K562 (cell line): ENCODE results near the gene CELF4. TPM values are rescaled to one million over a fixed set of nuclear protein-coding genes. Genes with fewer than 3 reads are reported as not detected.

Experiments
- ATAC-seq: fragments of 200-7000 bp; cut with Tn5 transposase; 3 replicates; pipeline ENCODE4 v1.9.1; 2020; ENCODE audit warnings: moderate library complexity
- BruUV-seq: library from RNA; stranded (reverse); fragments of 400-500 nt; replicated peaks from 2 replicates; lab custom pipeline; 2021; lab: Mats Ljungman, UMichigan
- CTCF ChIA-PET: fragments of 300-600 bp; formaldehyde crosslinking; extraction: SDS; loops from one replicate; lab custom pipeline; 2021; ENCODE audit warnings: low intra/inter-chr PET ratio; lab: Yijun Ruan, JAX
- POLR2A ChIA-PET: fragments of 300-600, 350-650 bp; sonication (Branson Sonifier 250); formaldehyde crosslinking; extraction: SDS; loops from one replicate; lab custom pipeline; 2021; ENCODE audit warnings: antibody characterized with exemption, inconsistent platforms; lab: Yijun Ruan, JAX
- DNase-seq, 4 experiments: peaks; one replicate each; pipeline versions ENCODE4 v3.0.0 to v3.0.0-alpha.2; 2011 to 2018; ENCODE audit warnings: low spot score in 3 of 4, mixed read lengths in 3 of 4; ENCODE audit errors: extremely low read depth in 1 of 4
- FAIRE-seq: peaks from 2 replicates; lab custom pipeline; 2011; peaks lifted over from hg19 to GRCh38; lab: Jason Lieb, UNC
- H2AFZ ChIP-seq: 2 replicates; pipeline ENCODE4 v1.6.0; 2011; ENCODE audit warnings: low read depth, low read length, control low read depth, inconsistent platforms
- H3K27ac ChIP-seq: fragments of 200-600 bp; 3 replicates; pipeline ENCODE4 v1.8.0; 2011; ENCODE audit warnings: low read depth, mild to moderate bottlenecking, control low read depth, inconsistent platforms, low read length, moderate library complexity, mixed read lengths; ENCODE audit errors: extremely low read depth
- H3K27me3 ChIP-seq, 2 experiments: fragments of 300-600 bp in 1 of 2; 2 replicates in 1 of 2; 3 replicates in 1 of 2; pipeline versions ENCODE4 v1.6.0 to v1.8.0; 2011; ENCODE audit warnings: inconsistent platforms in 2 of 2, low read length in 2 of 2, mild to moderate bottlenecking in 1 of 2, mixed read lengths in 1 of 2, moderate library complexity in 1 of 2; ENCODE audit not compliant: control insufficient read depth in 2 of 2, insufficient read depth in 2 of 2
- H3K36me3 ChIP-seq: fragments of 300-600 bp; 3 replicates; pipeline ENCODE4 v1.8.0; 2011; ENCODE audit warnings: mild to moderate bottlenecking, low read length, inconsistent platforms; ENCODE audit not compliant: control insufficient read depth, insufficient read depth
- H3K4me1 ChIP-seq, 2 experiments: fragments of 200-600 bp in 1 of 2; replicated peaks in 1 of 2; 2 replicates in 1 of 2; 3 replicates in 1 of 2; pipeline versions ENCODE4 v1.5.1 to v1.8.0; 2011; ENCODE audit warnings: inconsistent platforms in 2 of 2, low read length in 2 of 2, mild to moderate bottlenecking in 1 of 2, mixed read lengths in 1 of 2, moderate library complexity in 1 of 2; ENCODE audit not compliant: control insufficient read depth in 2 of 2, insufficient read depth in 2 of 2
- H3K4me2 ChIP-seq: 2 replicates; pipeline ENCODE4 v1.6.1; 2011; ENCODE audit warnings: low read length, control low read depth, inconsistent platforms, mixed read lengths; ENCODE audit not compliant: insufficient read depth
- H3K4me3 ChIP-seq: fragments of 200-600 bp; sonication (generic), shearing (Covaris generic); 2 replicates; pipeline ENCODE4 v1.5.1; 2016; ENCODE audit warnings: control low read depth, inconsistent platforms
- H3K79me2 ChIP-seq: fragments of 200-600 bp; 3 replicates; pipeline ENCODE4 v1.8.0; 2011; ENCODE audit warnings: low read length, inconsistent platforms; ENCODE audit not compliant: control insufficient read depth, insufficient read depth
- H3K9ac ChIP-seq, 2 experiments: 2 replicates each; pipeline versions ENCODE4 v1.6.0 to v1.6.1; 2011; ENCODE audit warnings: low read depth in 2 of 2, low read length in 2 of 2, control low read depth in 1 of 2, inconsistent platforms in 1 of 2, mild to moderate bottlenecking in 1 of 2, mixed read lengths in 1 of 2; ENCODE audit not compliant: insufficient read depth in 1 of 2
- H3K9me1 ChIP-seq: one replicate; pipeline ENCODE4 v1.6.0; 2011; ENCODE audit warnings: inconsistent platforms, mild to moderate bottlenecking, low read length, moderate library complexity; ENCODE audit not compliant: control insufficient read depth, insufficient read depth
- H3K9me3 ChIP-seq: replicated peaks from 2 replicates; pipeline ENCODE4 v1.5.1; 2011; ENCODE audit warnings: low read depth, low read length, inconsistent platforms; ENCODE audit not compliant: control insufficient read depth, insufficient read depth
- H4K20me1 ChIP-seq: replicated peaks from 2 replicates; pipeline ENCODE4 v1.6.1; 2011; ENCODE audit warnings: low read length, inconsistent platforms, mixed read lengths; ENCODE audit not compliant: control insufficient read depth, insufficient read depth
- ATF7 ChIP-seq: fragments of 450-650 bp; IDR thresholded peaks from 2 replicates; pipeline ENCODE4 v1.7.1; 2014; ENCODE audit warnings: mild to moderate bottlenecking, moderate library complexity
- ETS2 ChIP-seq: IDR thresholded peaks from 2 replicates; pipeline ENCODE4 v1.6.1; 2016; ENCODE audit warnings: borderline replicate concordance, missing genetic modification characterization, mild to moderate bottlenecking, moderate library complexity, missing compliant biosample characterization; ENCODE audit not compliant: poor library complexity, severe bottlenecking
- GABPA ChIP-seq: fragments of 200-800 bp; sonication (Bioruptor generic); conservative IDR thresholded peaks from 2 replicates; pipeline ENCODE4 v1.6.1; 2016; ENCODE audit warnings: low read depth, missing genetic modification characterization, missing compliant biosample characterization
- RAD51 ChIP-seq: fragments of 450-650 bp; IDR thresholded peaks from 2 replicates; pipeline ENCODE4 v1.7.1; 2016; ENCODE audit warnings: low read depth, mild to moderate bottlenecking, borderline replicate concordance
- RBBP5 ChIP-seq: fragments of 200-600 bp; sonication (generic); IDR thresholded peaks from 2 replicates; pipeline ENCODE4 v1.6.1; 2012; ENCODE audit warnings: borderline replicate concordance, mild to moderate bottlenecking, low read length, control low read depth, inconsistent platforms; ENCODE audit not compliant: insufficient read depth, poor library complexity, severe bottlenecking
- ZFP36 ChIP-seq: fragments of 150-350 bp; IDR thresholded peaks from 2 replicates; pipeline ENCODE4 v1.6.1; 2018; ENCODE audit warnings: low read length, low read depth; ENCODE audit not compliant: partially characterized antibody
- ZNF347 ChIP-seq: fragments of 450-650 bp; formaldehyde crosslinking; IDR thresholded peaks from 2 replicates; pipeline ENCODE4 v1.4.0; 2020; ENCODE audit warnings: low read depth, mild to moderate bottlenecking, moderate library complexity
- ZSCAN32 ChIP-seq: fragments of 450-650 bp; formaldehyde crosslinking; IDR thresholded peaks from 2 replicates; pipeline ENCODE4 v1.4.0; 2020; ENCODE audit warnings: mild to moderate bottlenecking, moderate library complexity
- WGBS: fragments of 100-300 bp; shearing (Covaris generic); methylation state at CpG from one replicate; pipeline ENCODE4 v1.1.6; 2016; ENCODE audit warnings: low coverage, mixed read lengths; ENCODE audit not compliant: insufficient coverage; ENCODE audit errors: missing lambda C conversion rate; 5-methylcytosine and 5-hydroxymethylcytosine counted together
- in situ Hi-C: fragments of 300-500 bp; cut with MboI; formaldehyde crosslinking; loops from 4 replicates; pipeline ENCODE4 v1.15.0; 2018; ENCODE audit warnings: inconsistent platforms, mixed read lengths
- intact Hi-C: fragments of 100-400 bp; cut with micrococcal nuclease; formaldehyde crosslinking; loops from 2 replicates; pipeline ENCODE4 v1.14.2; 2022
- polyA plus RNA-seq, 8 experiments: library from polyadenylated mRNA; depleted of rRNA in 4 of 8; stranded (reverse) in 5 of 8; unstranded in 3 of 8; fragments of >200 nt; fragmentation: Nextera tagmentation in 2 of 8; fragmentation: Illumina TruSeq in 1 of 8; extraction: Ambion mirVana in 2 of 8; extraction: Trizol in 1 of 8; gene quantifications; 2 replicates each; pipeline versions ENCODE4 v1.2.1 to v1.2.3, GENCODE V29; 2011 to 2014; ENCODE audit warnings: inconsistent platforms in 1 of 8, missing spikeins in 1 of 8
- total RNA-seq, 7 experiments: library from RNA; depleted of rRNA in 6 of 7; stranded (reverse); fragments of >200 nt in 6 of 7; fragmentation: Illumina TruSeq in 2 of 7; extraction: Trizol in 2 of 7; gene quantifications; 2 replicates each; pipeline versions ENCODE4 v1.2.1 to v1.2.3, GENCODE V29; 2011 to 2021; ENCODE audit warnings: low replicate concordance in 1 of 7
- TF ChIP-seq, protein P1 (sequence below): fragments of 450-650 bp; formaldehyde crosslinking; IDR thresholded peaks from 2 replicates; pipeline ENCODE4 v1.4.0; 2022; ENCODE audit warnings: mild to moderate bottlenecking, moderate library complexity
- TF ChIP-seq, protein P2 (sequence below): fragments of 450-650 bp; IDR thresholded peaks from 2 replicates; pipeline ENCODE4 v1.6.1; 2016; ENCODE audit warnings: missing biosample characterization, missing genetic modification characterization

Gene CELF4
- total and polyA plus RNA-seq, 9 of the 15 experiments (the other 6 are each of a cell fraction or from before 2014, with no cell fraction given): 0.04 to 0.24 (median 0.07) TPM; not detected in 3

DNA sequence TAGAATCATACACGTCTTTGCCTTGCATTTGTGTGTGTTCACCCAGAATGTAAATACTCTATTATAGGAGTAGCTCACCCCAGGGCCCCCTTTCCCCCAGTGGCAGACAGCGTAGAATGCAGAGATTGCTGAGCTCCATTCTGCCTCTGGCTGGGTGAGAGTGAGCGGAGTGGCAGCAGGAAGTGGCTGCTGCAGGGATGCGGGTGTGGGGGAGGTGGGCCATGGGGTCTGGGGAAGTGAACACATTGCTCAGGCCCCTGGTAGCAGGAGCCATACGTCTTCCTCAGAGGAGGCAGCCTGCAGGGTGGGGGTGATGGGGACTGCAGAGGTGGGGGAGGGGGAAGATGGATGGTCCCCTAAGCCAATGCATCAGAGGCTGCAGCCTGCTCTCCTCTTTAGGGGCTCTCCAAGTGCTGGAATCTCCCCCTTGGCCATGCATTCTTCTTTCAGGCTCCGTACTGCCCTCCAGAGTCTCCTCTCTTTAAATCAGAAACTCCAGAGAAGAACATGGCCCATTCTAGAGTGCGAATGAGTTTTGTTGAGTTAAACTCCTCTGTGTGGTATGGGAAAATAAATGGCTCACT, 72.2 kb downstream of the CELF4 start (continued):
- TF ChIP-seq RBBP5 (no peak), ZSCAN32 (CRISPR knock-in tag) (no peak), ZNF347 (CRISPR knock-in tag) (no peak), RAD51 (no peak), ATF7 (no peak), ETS2 (tag) (no peak)
- TF ChIP-seq, protein P1, sequence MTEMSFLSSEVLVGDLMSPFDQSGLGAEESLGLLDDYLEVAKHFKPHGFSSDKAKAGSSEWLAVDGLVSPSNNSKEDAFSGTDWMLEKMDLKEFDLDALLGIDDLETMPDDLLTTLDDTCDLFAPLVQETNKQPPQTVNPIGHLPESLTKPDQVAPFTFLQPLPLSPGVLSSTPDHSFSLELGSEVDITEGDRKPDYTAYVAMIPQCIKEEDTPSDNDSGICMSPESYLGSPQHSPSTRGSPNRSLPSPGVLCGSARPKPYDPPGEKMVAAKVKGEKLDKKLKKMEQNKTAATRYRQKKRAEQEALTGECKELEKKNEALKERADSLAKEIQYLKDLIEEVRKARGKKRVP (CRISPR knock-in tag): no peak
- TF ChIP-seq, protein P2, sequence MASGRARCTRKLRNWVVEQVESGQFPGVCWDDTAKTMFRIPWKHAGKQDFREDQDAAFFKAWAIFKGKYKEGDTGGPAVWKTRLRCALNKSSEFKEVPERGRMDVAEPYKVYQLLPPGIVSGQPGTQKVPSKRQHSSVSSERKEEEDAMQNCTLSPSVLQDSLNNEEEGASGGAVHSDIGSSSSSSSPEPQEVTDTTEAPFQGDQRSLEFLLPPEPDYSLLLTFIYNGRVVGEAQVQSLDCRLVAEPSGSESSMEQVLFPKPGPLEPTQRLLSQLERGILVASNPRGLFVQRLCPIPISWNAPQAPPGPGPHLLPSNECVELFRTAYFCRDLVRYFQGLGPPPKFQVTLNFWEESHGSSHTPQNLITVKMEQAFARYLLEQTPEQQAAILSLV (tag): no peak
- TF ChIP-seq, all 486 proteins: peak for 0

DNA sequence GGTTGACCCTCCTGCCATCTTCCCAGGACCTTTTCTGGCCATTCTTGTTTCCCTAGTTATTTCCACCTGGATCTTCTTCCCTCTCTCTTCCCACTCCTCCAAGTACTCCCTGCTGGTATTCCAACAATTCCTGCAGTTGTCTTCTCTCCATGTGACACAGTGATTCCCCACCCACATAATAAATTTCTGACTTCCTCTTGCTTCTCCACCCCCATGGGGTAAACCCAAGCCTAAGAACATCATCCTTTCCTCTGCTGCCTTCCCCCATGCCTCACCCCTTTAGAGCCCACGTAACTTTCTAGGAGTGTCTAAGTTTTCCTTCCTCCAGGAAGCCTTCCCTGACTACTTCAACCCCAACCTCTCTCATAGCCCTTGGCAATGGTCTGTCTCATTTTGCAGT, 72.6 kb downstream of the CELF4 start:
- in situ Hi-C loops: loop anchor here (25.0 kb wide), 1 partner anchor 556 kb away; no protein-coding TSS in a partner anchor
- no TSS peak for BruUV-seq
- ATAC-seq (no peak), DNase-seq (no peak), FAIRE-seq (no peak)
- 0% methylated on average over 1 of the region's 1 CpG for WGBS
- H3K4me3 ChIP-seq: no peak overlapping the region
- no peak overlapping the region for H3K4me2 ChIP-seq
- H2AFZ ChIP-seq: no peak overlapping the region
- ChIA-PET POLR2A (no interaction called here), CTCF (no interaction called here)
- no peak overlapping the region for H3K9ac ChIP-seq
- H3K27ac ChIP-seq: no peak overlapping the region
- H3K9me1 ChIP-seq: no peaks in the 10 kb centered on the region
- no peaks in the 10 kb centered on the region for H3K4me1 ChIP-seq
- H3K36me3 ChIP-seq: no peaks in the 10 kb centered on the region
- peaks cover 3% of the 10 kb centered on the region; the same call in 1 of the 2 replicates for H4K20me1 ChIP-seq
- no peaks in the 10 kb centered on the region for H3K79me2 ChIP-seq
- peaks cover 0 to 22% of the 10 kb centered on the region in 2 experiments; a peak in 3 of 5 replicates for H3K27me3 ChIP-seq
- no peaks in the 10 kb centered on the region for H3K9me3 ChIP-seq
- TF ChIP-seq GABPA (tag) (no peak), ZFP36 (peak; percentile 53)
- intact Hi-C loops: no loop called here
